DND-41 (cell line): Measurements from ENCODE around the gene CTNND1.
"Not testable (repeated sequence)": the region's sequence is repeated elsewhere in the genome, so short reads cannot be mapped to it uniquely, and the experiment has no call there.

Experiments
- ATAC-seq: fragments of 200-7000 bp; cut with Tn5 transposase; 3 replicates; pipeline ENCODE4 v1.9.1; 2021; ENCODE audit warnings: low read depth; ENCODE audit not compliant: insufficient read depth
- DNase-seq: peaks from one replicate; pipeline ENCODE4 v3.0.0-alpha.2; 2020
- H2AFZ ChIP-seq: 2 replicates; pipeline ENCODE4 v1.6.0; 2012; ENCODE audit warnings: low read depth, low read length
- H3K27ac ChIP-seq: 2 replicates; pipeline ENCODE4 v1.5.1; 2012; ENCODE audit warnings: low read length, inconsistent platforms
- H3K27me3 ChIP-seq: fragments of 200-600 bp; sonication (generic); 2 replicates; pipeline ENCODE4 v1.6.0; 2012; ENCODE audit warnings: low read length, mild to moderate bottlenecking, inconsistent platforms; ENCODE audit not compliant: insufficient read depth, poor library complexity
- H3K36me3 ChIP-seq: 2 replicates; pipeline ENCODE4 v1.5.1; 2012; ENCODE audit warnings: low read length, inconsistent platforms; ENCODE audit not compliant: insufficient read depth
- H3K4me1 ChIP-seq: 2 replicates; pipeline ENCODE4 v1.5.1; 2012; ENCODE audit warnings: mild to moderate bottlenecking, low read length; ENCODE audit not compliant: insufficient read depth
- H3K4me2 ChIP-seq: 2 replicates; pipeline ENCODE4 v1.6.0; 2012; ENCODE audit warnings: mild to moderate bottlenecking, moderate library complexity, low read length, inconsistent platforms; ENCODE audit not compliant: insufficient read depth
- H3K4me3 ChIP-seq, 2 experiments: fragments of 200-600 bp in 1 of 2; shearing (Covaris generic) in 1 of 2; 2 replicates each; pipeline ENCODE4 v1.5.1; 2012 to 2016; ENCODE audit warnings: inconsistent platforms in 2 of 2, low read length in 2 of 2, mild to moderate bottlenecking in 2 of 2, low read depth in 1 of 2, moderate library complexity in 1 of 2
- H3K79me2 ChIP-seq: 2 replicates; pipeline ENCODE4 v1.6.0; 2012; ENCODE audit warnings: low read length, inconsistent platforms; ENCODE audit not compliant: insufficient read depth
- H3K9ac ChIP-seq: 2 replicates; pipeline ENCODE4 v1.6.0; 2012; ENCODE audit warnings: low read depth, mild to moderate bottlenecking, inconsistent platforms, low read length, moderate library complexity
- H3K9me3 ChIP-seq: 2 replicates; pipeline ENCODE4 v1.5.1; 2012; ENCODE audit warnings: low read length, moderate library complexity, mild to moderate bottlenecking, inconsistent platforms; ENCODE audit not compliant: insufficient read depth, severe bottlenecking
- H4K20me1 ChIP-seq: 2 replicates; pipeline ENCODE4 v1.6.0; 2012; ENCODE audit warnings: low read length; ENCODE audit not compliant: insufficient read depth
- CTCF ChIP-seq: IDR thresholded peaks from 2 replicates; pipeline ENCODE4 v1.5.1; 2012; ENCODE audit warnings: borderline replicate concordance, low read length, moderate library complexity, mild to moderate bottlenecking; ENCODE audit not compliant: poor library complexity, severe bottlenecking; ENCODE audit errors: extremely low read depth
- EZH2 ChIP-seq: IDR thresholded peaks from 3 replicates; pipeline ENCODE4 v1.6.1; 2012; ENCODE audit warnings: borderline replicate concordance, low read depth, mild to moderate bottlenecking, moderate library complexity, low read length, inconsistent platforms; ENCODE audit not compliant: severe bottlenecking

CTNND1 gene

GRCh38 chr11:57713835-57714234 lies 47.8 kb upstream of the CTNND1 start:
- no peaks in the 10 kb centered on the region for H3K27me3 ChIP-seq
- H3K4me1 ChIP-seq = peaks cover 40% of the 10 kb centered on the region
- no peak for DNase-seq
- H3K27ac ChIP-seq = peak overlapping the region; percentile 85; the same call in 1 of the 2 replicates
- H3K4me3 ChIP-seq = peak overlapping the region; percentile 49 to 82; a peak in 3 of 4 replicates
- ATAC-seq = no peak
- peaks cover 35% of the 10 kb centered on the region for H3K36me3 ChIP-seq
- peaks cover 10% of the 10 kb centered on the region; the same call in 1 of the 2 replicates for H4K20me1 ChIP-seq
- H2AFZ ChIP-seq = no peak overlapping the region
- TF ChIP-seq CTCF (no peak), EZH2 (no peak)
- H3K9ac ChIP-seq = peak overlapping the region; percentile 68
- peak overlapping the region; percentile 86 for H3K4me2 ChIP-seq
- peaks cover 75% of the 10 kb centered on the region for H3K79me2 ChIP-seq
- no peaks in the 10 kb centered on the region for H3K9me3 ChIP-seq

GRCh38 chr11:57716726-57717125 lies 44.9 kb upstream of the CTNND1 start:
- Histone ChIP-seq H3K4me1 (peaks cover 19% of the 10 kb centered on the region), H3K36me3 (peaks cover 49% of the 10 kb centered on the region), H4K20me1 (peaks cover 28% of the 10 kb centered on the region; the same call in 1 of the 2 replicates), H3K79me2 (peaks cover 76% of the 10 kb centered on the region)
- not testable (repeated sequence) for DNase-seq, ATAC-seq, H3K27ac ChIP-seq, H3K9ac ChIP-seq, H2AFZ ChIP-seq, H3K9me3 ChIP-seq, H3K4me3 ChIP-seq, H3K27me3 ChIP-seq, H3K4me2 ChIP-seq

GRCh38 chr11:57727185-57727584 lies 34.4 kb upstream of the CTNND1 start:
- Histone ChIP-seq H3K9ac (no peak overlapping the region), H3K9me3 (no peaks in the 10 kb centered on the region), H2AFZ (no peak overlapping the region), H3K4me3 (no peak overlapping the region), H3K4me1 (no peaks in the 10 kb centered on the region), H3K27me3 (no peaks in the 10 kb centered on the region), H3K4me2 (no peak overlapping the region), H4K20me1 (peaks cover 38% of the 10 kb centered on the region; the same call in 1 of the 2 replicates), H3K79me2 (peaks cover 96% of the 10 kb centered on the region), H3K36me3 (peaks cover 23% of the 10 kb centered on the region), H3K27ac (no peak overlapping the region)
- ATAC-seq (no peak), DNase-seq (no peak)
- TF ChIP-seq CTCF (no peak), EZH2 (no peak)

GRCh38 chr11:57728829-57729228 lies 32.8 kb upstream of the CTNND1 start:
- ATAC-seq (no peak), DNase-seq (no peak)
- H3K9me3 ChIP-seq = no peaks in the 10 kb centered on the region
- no peak overlapping the region for H3K4me3 ChIP-seq
- peaks cover 26% of the 10 kb centered on the region for H3K36me3 ChIP-seq
- peaks cover 36% of the 10 kb centered on the region; the same call in 1 of the 2 replicates for H4K20me1 ChIP-seq
- peaks cover 97% of the 10 kb centered on the region for H3K79me2 ChIP-seq
- no peak overlapping the region for H3K27ac ChIP-seq
- no peaks in the 10 kb centered on the region for H3K27me3 ChIP-seq
- no peak overlapping the region for H3K4me2 ChIP-seq
- no peaks in the 10 kb centered on the region for H3K4me1 ChIP-seq
- no peak overlapping the region for H3K9ac ChIP-seq
- no peak overlapping the region for H2AFZ ChIP-seq
- TF ChIP-seq CTCF (no peak), EZH2 (no peak)
